Measurements from ENCODE around the gene IRAK3.
"Not testable (repeated sequence)": the region's sequence is repeated elsewhere in the genome, so short reads cannot be mapped to it uniquely, and the experiment has no call there.

The IRAK3 gene

DNA sequence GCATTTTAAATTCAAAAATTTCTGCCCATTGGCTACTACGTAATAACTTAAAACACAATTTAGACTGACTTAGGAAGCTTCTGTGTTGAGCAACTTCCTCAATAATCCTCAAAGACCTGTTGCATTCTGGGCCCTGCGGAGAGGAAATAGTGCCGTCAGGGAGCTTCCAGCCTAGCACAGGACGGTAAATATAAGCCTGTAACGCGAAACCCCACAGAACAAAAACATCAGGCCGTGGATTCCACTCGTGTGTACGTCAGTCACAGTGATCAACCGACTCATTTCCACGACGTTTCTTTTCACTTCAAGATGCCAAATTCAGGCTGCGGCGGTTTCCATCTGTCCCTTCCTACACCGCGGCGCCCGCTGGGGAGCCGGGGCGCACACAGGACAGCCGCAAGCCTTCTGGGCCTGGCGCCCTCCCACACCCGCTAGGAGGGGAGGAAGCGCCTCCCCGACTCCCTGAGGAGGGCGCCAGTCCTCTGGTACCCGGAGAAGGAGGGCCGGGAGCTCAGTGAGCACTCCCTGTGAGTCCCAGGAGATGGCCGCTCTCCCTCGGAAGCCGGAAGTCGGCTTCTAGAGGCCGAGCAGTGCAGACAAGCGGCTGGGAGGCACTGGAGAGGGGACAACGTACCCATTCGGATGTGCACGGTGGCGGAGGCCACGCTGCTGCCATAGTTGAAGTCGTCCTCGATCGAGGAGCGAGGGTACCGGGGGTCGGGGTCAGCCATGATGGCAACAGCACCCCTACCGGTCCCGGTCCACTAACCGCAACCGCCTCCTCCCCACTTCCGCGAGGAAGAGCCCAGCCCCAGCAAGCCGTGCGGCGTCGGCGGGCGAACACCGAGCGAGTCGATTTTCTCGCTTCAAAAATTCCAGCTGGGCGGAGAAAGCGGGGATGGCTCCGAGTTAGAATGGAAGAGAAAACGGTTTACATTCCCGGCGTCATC lies 19.5 kb upstream of the IRAK3 start, which contains the start of gene TMBIM4 (continued):
- TF ChIP-seq CSDC2 (CRISPR knock-in tag; IDR thresholded peaks at IDR 0.05) (0 out of 2 replicates have a peak, but pooled peaks have one; percentile 54), ARNTL (CRISPR knock-in tag; IDR thresholded peaks at IDR 0.05; ENCODE audit: borderline replicate concordance, low read depth) (no peak)
- TF ChIP-seq, protein P1, sequence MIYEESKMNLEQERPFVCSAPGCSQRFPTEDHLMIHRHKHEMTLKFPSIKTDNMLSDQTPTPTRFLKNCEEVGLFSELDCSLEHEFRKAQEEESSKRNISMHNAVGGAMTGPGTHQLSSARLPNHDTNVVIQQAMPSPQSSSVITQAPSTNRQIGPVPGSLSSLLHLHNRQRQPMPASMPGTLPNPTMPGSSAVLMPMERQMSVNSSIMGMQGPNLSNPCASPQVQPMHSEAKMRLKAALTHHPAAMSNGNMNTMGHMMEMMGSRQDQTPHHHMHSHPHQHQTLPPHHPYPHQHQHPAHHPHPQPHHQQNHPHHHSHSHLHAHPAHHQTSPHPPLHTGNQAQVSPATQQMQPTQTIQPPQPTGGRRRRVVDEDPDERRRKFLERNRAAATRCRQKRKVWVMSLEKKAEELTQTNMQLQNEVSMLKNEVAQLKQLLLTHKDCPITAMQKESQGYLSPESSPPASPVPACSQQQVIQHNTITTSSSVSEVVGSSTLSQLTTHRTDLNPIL (CRISPR knock-in tag; IDR thresholded peaks at IDR 0.05; ENCODE audit: low read depth) = no peak

DNA sequence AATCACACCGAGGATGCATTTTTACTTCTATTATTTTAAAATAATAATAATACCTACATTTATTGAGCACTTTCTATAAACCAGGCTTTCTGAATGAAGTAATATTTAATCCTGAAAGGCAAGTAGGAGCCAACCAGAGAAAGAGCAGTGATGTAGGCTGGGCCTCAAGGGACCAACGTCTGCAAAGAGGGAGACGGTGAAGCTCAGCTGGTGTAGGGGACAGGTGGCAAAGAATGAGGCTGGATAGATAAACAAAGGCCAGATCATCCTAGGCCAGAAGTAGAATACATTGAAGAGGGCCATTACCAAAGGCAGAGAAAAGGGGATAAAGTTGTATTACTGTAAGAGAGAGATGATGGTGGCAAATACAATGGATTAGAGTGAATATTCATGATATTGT lies 18.4 kb upstream of the IRAK3 start:
- no peak for ATAC-seq
- TF ChIP-seq, protein P2, sequence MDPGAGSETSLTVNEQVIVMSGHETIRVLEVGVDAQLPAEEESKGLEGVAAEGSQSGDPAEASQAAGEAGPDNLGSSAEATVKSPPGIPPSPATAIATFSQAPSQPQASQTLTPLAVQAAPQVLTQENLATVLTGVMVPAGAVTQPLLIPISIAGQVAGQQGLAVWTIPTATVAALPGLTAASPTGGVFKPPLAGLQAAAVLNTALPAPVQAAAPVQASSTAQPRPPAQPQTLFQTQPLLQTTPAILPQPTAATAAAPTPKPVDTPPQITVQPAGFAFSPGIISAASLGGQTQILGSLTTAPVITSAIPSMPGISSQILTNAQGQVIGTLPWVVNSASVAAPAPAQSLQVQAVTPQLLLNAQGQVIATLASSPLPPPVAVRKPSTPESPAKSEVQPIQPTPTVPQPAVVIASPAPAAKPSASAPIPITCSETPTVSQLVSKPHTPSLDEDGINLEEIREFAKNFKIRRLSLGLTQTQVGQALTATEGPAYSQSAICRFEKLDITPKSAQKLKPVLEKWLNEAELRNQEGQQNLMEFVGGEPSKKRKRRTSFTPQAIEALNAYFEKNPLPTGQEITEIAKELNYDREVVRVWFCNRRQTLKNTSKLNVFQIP (CRISPR knock-in tag; IDR thresholded peaks at IDR 0.05; ENCODE audit: borderline replicate concordance, low read depth) = no peak
- TF ChIP-seq ZFP30 (CRISPR knock-in tag; IDR thresholded peaks at IDR 0.05) = no peak
- no peak for TF ChIP-seq GLIS3 (CRISPR knock-in tag; IDR thresholded peaks at IDR 0.05)
- TF ChIP-seq TCF4 (CRISPR knock-in tag; IDR thresholded peaks at IDR 0.05; ENCODE audit: borderline replicate concordance) = no peak
- TF ChIP-seq ZNF70 (CRISPR knock-in tag; IDR thresholded peaks at IDR 0.05) = no peak
- no peak for TF ChIP-seq ISL1 (CRISPR knock-in tag; IDR thresholded peaks at IDR 0.05)
- no peak for TF ChIP-seq ZNF8 (CRISPR knock-in tag; IDR thresholded peaks at IDR 0.05)
- no peak for TF ChIP-seq ZFP3 (CRISPR knock-in tag; IDR thresholded peaks at IDR 0.05)
- no peak for TF ChIP-seq BACH2 (CRISPR knock-in tag; IDR thresholded peaks at IDR 0.05; ENCODE audit: borderline replicate concordance)
- TF ChIP-seq OSR1 (CRISPR knock-in tag; IDR thresholded peaks at IDR 0.05) = no peak

DNA sequence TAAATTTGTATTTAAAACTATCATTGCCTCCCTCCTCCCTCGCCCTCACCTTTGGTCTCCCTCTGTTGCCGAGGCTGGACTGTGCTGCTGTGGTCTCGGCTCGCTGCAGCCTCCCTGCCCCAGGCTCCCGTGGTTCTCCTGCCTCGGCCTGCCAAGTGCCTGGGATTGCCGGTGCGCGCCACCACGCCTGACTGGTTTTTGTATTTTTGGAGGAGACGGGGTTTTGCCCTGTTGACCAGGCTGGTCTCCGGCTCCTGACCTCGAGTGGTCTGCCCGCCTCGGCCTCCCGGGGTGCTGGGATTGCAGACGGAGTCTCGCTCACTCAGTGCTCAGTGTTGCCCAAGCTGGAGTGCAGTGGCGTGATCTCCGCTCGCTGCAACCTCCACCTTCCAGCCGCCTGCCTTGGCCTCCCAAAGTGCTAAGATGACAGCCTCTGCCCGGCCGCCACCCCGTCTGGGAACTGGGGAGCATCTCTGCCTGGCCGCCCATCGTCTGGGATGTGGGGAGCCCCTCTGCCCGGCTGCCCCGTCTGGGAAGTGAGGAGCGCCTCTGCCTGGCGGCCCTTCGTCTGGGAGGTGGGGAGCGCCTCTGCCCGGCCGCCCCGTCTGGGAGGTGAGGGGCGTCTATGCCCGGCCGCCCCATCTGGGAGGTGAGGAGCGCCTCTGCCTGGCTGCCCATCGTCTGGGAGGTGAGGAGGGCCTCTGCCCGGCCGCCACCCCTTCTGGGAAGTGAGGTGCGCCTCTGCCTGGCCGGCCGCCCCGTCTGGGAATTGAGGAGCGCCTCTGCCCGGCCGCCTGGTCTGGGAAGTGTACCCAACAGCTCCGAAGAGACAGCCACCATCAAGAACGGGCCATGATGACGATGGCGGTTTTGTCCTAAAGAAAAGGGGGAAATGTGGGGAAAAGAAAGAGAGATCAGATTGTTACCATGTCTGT lies 14.4 kb upstream of the IRAK3 start:
- ATAC-seq = not testable (repeated sequence)

DNA sequence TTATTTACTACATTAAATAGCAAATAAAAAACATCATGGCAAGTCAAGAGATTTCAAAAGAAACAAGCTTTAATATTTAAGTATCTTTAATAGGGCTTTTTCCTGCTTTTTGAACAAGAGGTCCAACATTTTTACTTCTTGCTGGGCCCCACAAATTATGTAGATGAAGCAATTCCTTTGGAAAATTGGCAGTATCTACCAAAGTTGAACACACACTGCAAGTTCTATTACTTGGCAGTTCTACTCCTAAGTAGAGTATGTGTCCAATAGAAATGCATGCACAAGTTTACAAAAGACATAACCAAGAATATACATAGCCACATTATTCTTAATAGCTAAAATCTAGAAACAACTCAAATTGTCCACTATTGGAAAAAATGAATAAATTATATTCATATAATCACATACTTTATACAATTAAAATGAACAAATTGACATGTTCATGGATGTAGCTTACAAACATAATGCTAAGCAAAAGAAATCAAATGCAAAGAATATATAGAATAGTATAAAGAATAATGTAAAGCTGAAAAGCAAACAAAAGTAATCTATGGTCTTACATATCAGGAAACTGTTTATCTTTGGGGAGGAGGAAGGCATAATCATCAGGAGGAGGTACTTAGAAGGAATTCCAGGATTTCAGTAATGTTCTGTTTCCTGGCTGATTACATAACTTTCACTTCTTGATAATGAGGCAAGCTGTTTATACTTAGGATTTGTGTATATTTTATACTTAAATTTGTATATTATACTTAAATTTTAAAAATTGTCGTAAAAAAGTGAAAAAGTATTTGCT lies 12.7 kb upstream of the IRAK3 start:
- TF ChIP-seq TCF4 (CRISPR knock-in tag; IDR thresholded peaks at IDR 0.05; ENCODE audit: borderline replicate concordance) (no peak), GLIS3 (CRISPR knock-in tag; IDR thresholded peaks at IDR 0.05) (no peak), ESRRG (CRISPR knock-in tag; IDR thresholded peaks at IDR 0.05) (no peak), ZNF565 (CRISPR knock-in tag; conservative IDR thresholded peaks at IDR 0.05; ENCODE audit: low read depth) (no peak), TOX (CRISPR knock-in tag; IDR thresholded peaks at IDR 0.05; ENCODE audit: borderline replicate concordance) (no peak), OSR1 (CRISPR knock-in tag; IDR thresholded peaks at IDR 0.05) (no peak), ZC3H10 (CRISPR knock-in tag; IDR thresholded peaks at IDR 0.05) (no peak), SNAI2 (CRISPR knock-in tag; IDR thresholded peaks at IDR 0.05) (no peak), RARB (CRISPR knock-in tag; IDR thresholded peaks at IDR 0.05) (no peak), CSDC2 (CRISPR knock-in tag; IDR thresholded peaks at IDR 0.05) (no peak)
- TF ChIP-seq, protein P1 (CRISPR knock-in tag; IDR thresholded peaks at IDR 0.05; ENCODE audit: low read depth) = no peak
- TF ChIP-seq, protein P3, sequence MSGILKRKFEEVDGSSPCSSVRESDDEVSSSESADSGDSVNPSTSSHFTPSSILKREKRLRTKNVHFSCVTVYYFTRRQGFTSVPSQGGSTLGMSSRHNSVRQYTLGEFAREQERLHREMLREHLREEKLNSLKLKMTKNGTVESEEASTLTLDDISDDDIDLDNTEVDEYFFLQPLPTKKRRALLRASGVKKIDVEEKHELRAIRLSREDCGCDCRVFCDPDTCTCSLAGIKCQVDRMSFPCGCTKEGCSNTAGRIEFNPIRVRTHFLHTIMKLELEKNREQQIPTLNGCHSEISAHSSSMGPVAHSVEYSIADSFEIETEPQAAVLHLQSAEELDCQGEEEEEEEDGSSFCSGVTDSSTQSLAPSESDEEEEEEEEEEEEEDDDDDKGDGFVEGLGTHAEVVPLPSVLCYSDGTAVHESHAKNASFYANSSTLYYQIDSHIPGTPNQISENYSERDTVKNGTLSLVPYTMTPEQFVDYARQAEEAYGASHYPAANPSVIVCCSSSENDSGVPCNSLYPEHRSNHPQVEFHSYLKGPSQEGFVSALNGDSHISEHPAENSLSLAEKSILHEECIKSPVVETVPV (CRISPR knock-in tag; IDR thresholded peaks at IDR 0.05) = no peak
- no peak for ATAC-seq
